NOMO-1 treated with dmso at 0.1 percent for 144 hours (cell line): Measurements from ENCODE around the gene GNAI1.
"Not testable (repeated sequence)": the region's sequence is repeated elsewhere in the genome, so short reads cannot be mapped to it uniquely, and the experiment has no call there.

Source experiments
- DNase-seq: peaks from one replicate; lab custom pipeline; 2025; ENCODE audit not compliant: unreplicated experiment; lab: John Stamatoyannopoulos, UW

Gene GNAI1

GRCh38 chr7:80154656-80155333 lies 20.2 kb downstream of the GNAI1 start:
- no peak for DNase-seq

GRCh38 chr7:80155374-80155773 lies 20.7 kb downstream of the GNAI1 start:
- DNase-seq, result no peak

- not testable (repeated sequence) for DNase-seq
These were observed 23.1 kb downstream of the GNAI1 start for GRCh38 chr7:80157770-80158169.

- DNase-seq, result no peak
These were observed 25.2 kb downstream of the GNAI1 start for GRCh38 chr7:80159802-80160201.

- no peak for DNase-seq
These were observed 26.8 kb downstream of the GNAI1 start for GRCh38 chr7:80161466-80161865.

- DNase-seq, result no peak
These were observed 30.5 kb downstream of the GNAI1 start for GRCh38 chr7:80165177-80165576.

- DNase-seq, result no peak
These were observed 35.8 kb downstream of the GNAI1 start for GRCh38 chr7:80170445-80170844.

- no peak for DNase-seq
These were observed 37.8 kb downstream of the GNAI1 start for GRCh38 chr7:80172387-80172786.

GRCh38 chr7:80175744-80176143 lies 41.1 kb downstream of the GNAI1 start:
- DNase-seq, result no peak

GRCh38 chr7:80181411-80181810 lies 46.8 kb downstream of the GNAI1 start:
- no peak for DNase-seq

- DNase-seq, result no peak
These were observed 48.1 kb downstream of the GNAI1 start for GRCh38 chr7:80182630-80183276.

- no peak for DNase-seq
These were observed 48.7 kb downstream of the GNAI1 start for GRCh38 chr7:80183351-80183750.

GRCh38 chr7:80183900-80184685 lies 49.5 kb downstream of the GNAI1 start:
- no peak for DNase-seq

GRCh38 chr7:80184693-80185092 lies 50.1 kb downstream of the GNAI1 start:
- no peak for DNase-seq

GRCh38 chr7:80185571-80185970 lies 50.9 kb downstream of the GNAI1 start:
- DNase-seq, result no peak

GRCh38 chr7:80186721-80187120 lies 52.1 kb downstream of the GNAI1 start:
- no peak for DNase-seq

- DNase-seq, result no peak
These were observed 52.6 kb downstream of the GNAI1 start for GRCh38 chr7:80187279-80187678.

GRCh38 chr7:80187727-80188126 lies 53.1 kb downstream of the GNAI1 start:
- DNase-seq, result no peak

GRCh38 chr7:80189638-80190037 lies 55.0 kb downstream of the GNAI1 start:
- DNase-seq, result no peak

GRCh38 chr7:80197627-80198026 lies 63.0 kb downstream of the GNAI1 start:
- no peak for DNase-seq

GRCh38 chr7:80199051-80199450 lies 64.4 kb downstream of the GNAI1 start:
- no peak for DNase-seq

GRCh38 chr7:80204454-80204853 lies 69.8 kb downstream of the GNAI1 start:
- no peak for DNase-seq
